Smooth muscle cell (in vitro differentiated cells): ENCODE results near the gene TMEM150A. TPM values are rescaled to one million over a fixed set of nuclear protein-coding genes. Genes with fewer than 3 reads are reported as not detected.

ENCODE experiments used
- DNase-seq: peaks from one replicate; lab custom pipeline; 2025; ENCODE audit not compliant: unreplicated experiment; lab: John Stamatoyannopoulos, UW
- H2AFZ ChIP-seq: fragments of 200-600 bp; sonication (generic); 2 replicates; pipeline ENCODE4 v1.6.0; 2016; ENCODE audit warnings: antibody characterized with exemption, low read depth, mild to moderate bottlenecking
- H3F3A ChIP-seq: fragments of 200-600 bp; sonication (generic); 2 replicates; pipeline ENCODE4 v1.6.0; 2017; ENCODE audit warnings: antibody characterized with exemption, low read depth
- H3K27ac ChIP-seq: fragments of 200-600 bp; sonication (generic); 2 replicates; pipeline ENCODE4 v1.5.1; 2016; ENCODE audit warnings: low read depth, mild to moderate bottlenecking
- H3K27me3 ChIP-seq: fragments of 200-600 bp; sonication (generic); 2 replicates; pipeline ENCODE4 v1.6.1; 2016; ENCODE audit warnings: low read depth, mild to moderate bottlenecking
- H3K36me3 ChIP-seq: fragments of 200-600 bp; sonication (generic); 2 replicates; pipeline ENCODE4 v1.5.1; 2016; ENCODE audit warnings: low read depth
- H3K4me1 ChIP-seq: fragments of 200-600 bp; sonication (generic); 2 replicates; pipeline ENCODE4 v1.5.1; 2016; ENCODE audit warnings: low read depth
- H3K4me2 ChIP-seq: fragments of 200-600 bp; sonication (generic); 2 replicates; pipeline ENCODE4 v1.6.0; 2016; ENCODE audit warnings: mild to moderate bottlenecking
- H3K4me3 ChIP-seq: fragments of 200-600 bp; sonication (generic); 2 replicates; pipeline ENCODE4 v1.5.1; 2016; ENCODE audit warnings: mild to moderate bottlenecking
- H3K79me2 ChIP-seq: fragments of 200-600 bp; sonication (generic); 2 replicates; pipeline ENCODE4 v1.6.0; 2016; ENCODE audit warnings: low read depth, mild to moderate bottlenecking
- H3K9ac ChIP-seq: fragments of 200-600 bp; sonication (generic); 2 replicates; pipeline ENCODE4 v1.6.0; 2016; ENCODE audit warnings: low read depth
- H3K9me3 ChIP-seq: fragments of 200-600 bp; sonication (generic); replicated peaks from 2 replicates; pipeline ENCODE4 v1.5.1; 2016; ENCODE audit warnings: low read depth
- H4K20me1 ChIP-seq: fragments of 200-600 bp; sonication (generic); 2 replicates; pipeline ENCODE4 v1.6.0; 2016; ENCODE audit warnings: low read depth
- CTCF ChIP-seq: fragments of 200-600 bp; sonication (generic); IDR thresholded peaks from 2 replicates; pipeline ENCODE4 v1.5.1; 2017; ENCODE audit warnings: borderline replicate concordance, mild to moderate bottlenecking, antibody characterized with exemption; ENCODE audit not compliant: insufficient read depth, poor library complexity, severe bottlenecking
- WGBS: methylation state at CpG from one replicate; pipeline ENCODE4 v1.1.7; 2016; ENCODE audit warnings: low lambda C conversion rate; 5-methylcytosine and 5-hydroxymethylcytosine counted together
- polyA plus RNA-seq: library from polyadenylated mRNA; unstranded; fragments of >200 nt; fragmentation: Nextera tagmentation; extraction: Ambion mirVana; gene quantifications from 2 replicates; pipeline ENCODE4 v1.2.1, GENCODE V29; 2016
- small RNA-seq: library from RNA; depleted of rRNA; stranded (forward); fragments of <200 nt; gene quantifications from one replicate; pipeline ENCODE3, GENCODE V24; 2014
- total RNA-seq: library from RNA; depleted of rRNA; stranded (reverse); fragments of >200 nt; gene quantifications from 2 replicates; pipeline ENCODE4 v1.2.3, GENCODE V29; 2014

Gene TMEM150A
- total and polyA plus RNA-seq, 2 experiments from 2014 or later = 7.7 to 20.0 TPM

- Histone ChIP-seq H2AFZ (no peak overlapping the region), H3K79me2 (no peaks in the 10 kb centered on the region), H3K9me3 (no peaks in the 10 kb centered on the region), H3K4me3 (no peak overlapping the region), H3K27me3 (no peaks in the 10 kb centered on the region), H3K4me2 (no peak overlapping the region), H3K9ac (no peak overlapping the region), H4K20me1 (peaks cover 30% of the 10 kb centered on the region), H3F3A (peaks cover 50% of the 10 kb centered on the region), H3K36me3 (peaks cover 4% of the 10 kb centered on the region), H3K4me1 (no peaks in the 10 kb centered on the region), H3K27ac (peak overlapping the region; percentile 62)
- no peak for TF ChIP-seq CTCF
- no peak for DNase-seq
- WGBS = 96% methylated on average over 10 of the region's 10 CpGs
Measured at GRCh38 chr2:85549095-85549494, 53.4 kb downstream of the TMEM150A start.

- TF ChIP-seq CTCF = no peak
- Histone ChIP-seq H3K4me2 (no peak overlapping the region), H3K9me3 (no peaks in the 10 kb centered on the region), H4K20me1 (peaks cover 36% of the 10 kb centered on the region), H3K27me3 (no peaks in the 10 kb centered on the region), H3K27ac (peak overlapping the region; percentile 62), H3K79me2 (no peaks in the 10 kb centered on the region), H3K9ac (no peak overlapping the region), H3K4me1 (no peaks in the 10 kb centered on the region), H3F3A (peaks cover 52% of the 10 kb centered on the region), H3K36me3 (peaks cover 5% of the 10 kb centered on the region), H2AFZ (no peak overlapping the region), H3K4me3 (no peak overlapping the region)
- no peak for DNase-seq
- 89% methylated on average over 2 of the region's 2 CpGs for WGBS
Measured at GRCh38 chr2:85548608-85548900, 53.9 kb downstream of the TMEM150A start.

Small RNA genes within 50 kb of the gene (small RNA-seq; reads per million reads assigned to genes)
- gene RN7SL126P = not detected

Other genes starting within 250 kb of the TMEM150A start
- gene RETSAT, start 248.2 kb downstream of the TMEM150A start, total RNA-seq = 24.1 and 29.9 TPM in 2 replicates
- 17.9 and 20.6 TPM in 2 replicates for gene RETSAT, start 248.2 kb downstream of the TMEM150A start, polyA plus RNA-seq
- 13.3 and 28.2 TPM in 2 replicates for gene ELMOD3, start 247.9 kb downstream of the TMEM150A start, total RNA-seq
- 15.2 and 16.4 TPM in 2 replicates for gene ELMOD3, start 247.9 kb downstream of the TMEM150A start, polyA plus RNA-seq
- gene CAPG, start 192.3 kb downstream of the TMEM150A start, total RNA-seq = 50.1 and 51.6 TPM in 2 replicates
- 96.2 and 183 TPM in 2 replicates for gene CAPG, start 192.3 kb downstream of the TMEM150A start, polyA plus RNA-seq
- gene SH2D6, start 184.0 kb downstream of the TMEM150A start, total RNA-seq = not detected in 2 replicates
- not detected in 2 replicates for gene SH2D6, start 184.0 kb downstream of the TMEM150A start, polyA plus RNA-seq
- gene MAT2A, start 63.5 kb downstream of the TMEM150A start, total RNA-seq = 93.8 and 108 TPM in 2 replicates
- 108 and 126 TPM in 2 replicates for gene MAT2A, start 63.5 kb downstream of the TMEM150A start, polyA plus RNA-seq
- 44.0 and 83.2 TPM in 2 replicates for gene GGCX, start 41.2 kb downstream of the TMEM150A start, total RNA-seq
- 33.2 and 44.5 TPM in 2 replicates for gene GGCX, start 41.2 kb downstream of the TMEM150A start, polyA plus RNA-seq
- gene VAMP8, start 25.1 kb downstream of the TMEM150A start, total RNA-seq = 9.4 and 15.1 TPM in 2 replicates
- gene VAMP8, start 25.1 kb downstream of the TMEM150A start, polyA plus RNA-seq = 17.5 and 72.9 TPM in 2 replicates
- 5.0 and 6.6 TPM in 2 replicates for gene VAMP5, start 18.3 kb downstream of the TMEM150A start, total RNA-seq
- gene VAMP5, start 18.3 kb downstream of the TMEM150A start, polyA plus RNA-seq = 35.0 and 35.9 TPM in 2 replicates
- 167 and 195 TPM in 2 replicates for gene RNF181, start 7.0 kb downstream of the TMEM150A start, total RNA-seq
- gene RNF181, start 7.0 kb downstream of the TMEM150A start, polyA plus RNA-seq = 316 and 328 TPM in 2 replicates
- 7.9 and 9.1 TPM in 2 replicates for gene C2orf68, start 9.4 kb upstream of the TMEM150A start, total RNA-seq
- 10.1 and 11.6 TPM in 2 replicates for gene C2orf68, start 9.4 kb upstream of the TMEM150A start, polyA plus RNA-seq
- gene USP39, start 13.5 kb upstream of the TMEM150A start, total RNA-seq = 58.5 and 74.3 TPM in 2 replicates
- gene USP39, start 13.5 kb upstream of the TMEM150A start, polyA plus RNA-seq = 39.5 and 45.9 TPM in 2 replicates
- gene SFTPB, start 65.5 kb upstream of the TMEM150A start, total RNA-seq = not detected in 2 replicates
- not detected in 2 replicates for gene SFTPB, start 65.5 kb upstream of the TMEM150A start, polyA plus RNA-seq
- gene GNLY, start 91.7 kb upstream of the TMEM150A start, total RNA-seq = not detected in 2 replicates
- gene GNLY, start 91.7 kb upstream of the TMEM150A start, polyA plus RNA-seq = not detected in 2 replicates
- 5.2 and 6.5 TPM in 2 replicates for gene ATOH8, start 151.3 kb upstream of the TMEM150A start, total RNA-seq
- gene ATOH8, start 151.3 kb upstream of the TMEM150A start, polyA plus RNA-seq = 4.6 and 5.2 TPM in 2 replicates